Hepatocyte (in vitro differentiated cells): ENCODE results near the gene PPM1B. TPM values are rescaled to one million over a fixed set of nuclear protein-coding genes. Genes with fewer than 3 reads are reported as not detected.
A peak's percentile ranks its signal among the peaks of the same experiment; 100 is the strongest.
"Not testable (repeated sequence)": the region's sequence is repeated elsewhere in the genome, so short reads cannot be mapped to it uniquely, and the experiment has no call there.

ENCODE experiments used
- DNase-seq: peaks from one replicate; pipeline ENCODE4 v3.0.0-alpha.2; 2016; ENCODE audit warnings: low spot score
- H2AFZ ChIP-seq: fragments of 200-600 bp; sonication (generic); 2 replicates; pipeline ENCODE4 v1.6.0; 2016; ENCODE audit warnings: antibody characterized with exemption, mild to moderate bottlenecking
- H3K27ac ChIP-seq: fragments of 200-600 bp; sonication (generic); 2 replicates; pipeline ENCODE4 v1.5.1; 2016; ENCODE audit warnings: mild to moderate bottlenecking
- H3K27me3 ChIP-seq: fragments of 200-600 bp; sonication (generic); 2 replicates; pipeline ENCODE4 v1.6.1; 2016
- H3K36me3 ChIP-seq: fragments of 200-600 bp; sonication (generic); replicated peaks from 2 replicates; pipeline ENCODE4 v1.5.1; 2016; ENCODE audit warnings: low read depth; ENCODE audit not compliant: insufficient read depth
- H3K4me1 ChIP-seq: fragments of 200-600 bp; sonication (generic); 2 replicates; pipeline ENCODE4 v1.5.1; 2016; ENCODE audit warnings: mild to moderate bottlenecking, moderate library complexity; ENCODE audit not compliant: insufficient read depth
- H3K4me2 ChIP-seq: fragments of 200-600 bp; sonication (generic); 2 replicates; pipeline ENCODE4 v1.6.0; 2016
- H3K4me3 ChIP-seq: fragments of 200-600 bp; sonication (generic); 2 replicates; pipeline ENCODE4 v1.5.1; 2016; ENCODE audit warnings: mild to moderate bottlenecking
- H3K79me2 ChIP-seq: fragments of 200-600 bp; sonication (generic); 2 replicates; pipeline ENCODE4 v1.6.0; 2017; ENCODE audit warnings: mild to moderate bottlenecking
- H3K9me2 ChIP-seq: fragments of 200-600 bp; sonication (generic); replicated peaks from 2 replicates; pipeline ENCODE4 v1.6.0; 2017; ENCODE audit warnings: mild to moderate bottlenecking; ENCODE audit not compliant: insufficient read depth
- H3K9me3 ChIP-seq: fragments of 200-600 bp; sonication (generic); 2 replicates; pipeline ENCODE4 v1.5.1; 2016; ENCODE audit warnings: low read depth, mild to moderate bottlenecking
- H4K20me1 ChIP-seq: fragments of 200-600 bp; sonication (generic); 2 replicates; pipeline ENCODE4 v1.6.0; 2016; ENCODE audit warnings: mild to moderate bottlenecking; ENCODE audit not compliant: insufficient read depth, poor library complexity, severe bottlenecking
- EZH2 ChIP-seq: fragments of 200-600 bp; sonication (generic); IDR thresholded peaks from 2 replicates; pipeline ENCODE4 v1.6.1; 2016; ENCODE audit warnings: antibody characterized with exemption, mild to moderate bottlenecking, borderline replicate concordance
- EZH2phosphoT487 ChIP-seq: fragments of 200-600 bp; sonication (generic); IDR thresholded peaks from one replicate; pipeline ENCODE4 v1.6.1; 2018; ENCODE audit warnings: antibody characterized with exemption, mild to moderate bottlenecking, low read depth, moderate library complexity; ENCODE audit not compliant: unreplicated experiment, severe bottlenecking
- WGBS: methylation state at CpG from one replicate; pipeline ENCODE4 v1.1.6; 2016; ENCODE audit warnings: low lambda C conversion rate; ENCODE audit errors: missing lambda C conversion rate; 5-methylcytosine and 5-hydroxymethylcytosine counted together
- polyA plus RNA-seq: library from polyadenylated mRNA; unstranded; fragments of >200 nt; fragmentation: Nextera tagmentation; extraction: Ambion mirVana; gene quantifications from 2 replicates; pipeline ENCODE4 v1.2.1, GENCODE V29; 2016
- total RNA-seq: library from RNA; depleted of rRNA; stranded (reverse); fragments of >200 nt; gene quantifications from 2 replicates; pipeline ENCODE4 v1.2.3, GENCODE V29; 2014
- TF ChIP-seq, protein P1 (sequence below): fragments of 200-600 bp; sonication (generic); IDR thresholded peaks from 2 replicates; pipeline ENCODE4 v1.5.1; 2016; ENCODE audit warnings: antibody characterized with exemption, mild to moderate bottlenecking; ENCODE audit not compliant: poor library complexity

The PPM1B gene
- total and polyA plus RNA-seq, 2 experiments from 2014 or later: 39.1 to 49.1 TPM

GRCh38 chr2:44247924-44248323 is 79.2 kb downstream of the PPM1B start:
- no peaks in the 10 kb centered on the region for H3K79me2 ChIP-seq
- no peak overlapping the region for H3K4me3 ChIP-seq
- no peaks in the 10 kb centered on the region for H3K9me2 ChIP-seq
- TF ChIP-seq, protein P1, sequence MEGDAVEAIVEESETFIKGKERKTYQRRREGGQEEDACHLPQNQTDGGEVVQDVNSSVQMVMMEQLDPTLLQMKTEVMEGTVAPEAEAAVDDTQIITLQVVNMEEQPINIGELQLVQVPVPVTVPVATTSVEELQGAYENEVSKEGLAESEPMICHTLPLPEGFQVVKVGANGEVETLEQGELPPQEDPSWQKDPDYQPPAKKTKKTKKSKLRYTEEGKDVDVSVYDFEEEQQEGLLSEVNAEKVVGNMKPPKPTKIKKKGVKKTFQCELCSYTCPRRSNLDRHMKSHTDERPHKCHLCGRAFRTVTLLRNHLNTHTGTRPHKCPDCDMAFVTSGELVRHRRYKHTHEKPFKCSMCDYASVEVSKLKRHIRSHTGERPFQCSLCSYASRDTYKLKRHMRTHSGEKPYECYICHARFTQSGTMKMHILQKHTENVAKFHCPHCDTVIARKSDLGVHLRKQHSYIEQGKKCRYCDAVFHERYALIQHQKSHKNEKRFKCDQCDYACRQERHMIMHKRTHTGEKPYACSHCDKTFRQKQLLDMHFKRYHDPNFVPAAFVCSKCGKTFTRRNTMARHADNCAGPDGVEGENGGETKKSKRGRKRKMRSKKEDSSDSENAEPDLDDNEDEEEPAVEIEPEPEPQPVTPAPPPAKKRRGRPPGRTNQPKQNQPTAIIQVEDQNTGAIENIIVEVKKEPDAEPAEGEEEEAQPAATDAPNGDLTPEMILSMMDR: peak; percentile 4
- TF ChIP-seq EZH2: no peak
- peaks cover 23% of the 10 kb centered on the region for H3K4me1 ChIP-seq
- no peak for DNase-seq
- no peaks in the 10 kb centered on the region for H3K27me3 ChIP-seq
- no peak overlapping the region for H3K27ac ChIP-seq
- WGBS: 75% methylated on average over 3 of the region's 3 CpGs
- H2AFZ ChIP-seq: no peak overlapping the region
- H3K9me3 ChIP-seq: no peaks in the 10 kb centered on the region
- no peaks in the 10 kb centered on the region for H4K20me1 ChIP-seq
- H3K4me2 ChIP-seq: no peak overlapping the region
- no peaks in the 10 kb centered on the region for H3K36me3 ChIP-seq

DNA sequence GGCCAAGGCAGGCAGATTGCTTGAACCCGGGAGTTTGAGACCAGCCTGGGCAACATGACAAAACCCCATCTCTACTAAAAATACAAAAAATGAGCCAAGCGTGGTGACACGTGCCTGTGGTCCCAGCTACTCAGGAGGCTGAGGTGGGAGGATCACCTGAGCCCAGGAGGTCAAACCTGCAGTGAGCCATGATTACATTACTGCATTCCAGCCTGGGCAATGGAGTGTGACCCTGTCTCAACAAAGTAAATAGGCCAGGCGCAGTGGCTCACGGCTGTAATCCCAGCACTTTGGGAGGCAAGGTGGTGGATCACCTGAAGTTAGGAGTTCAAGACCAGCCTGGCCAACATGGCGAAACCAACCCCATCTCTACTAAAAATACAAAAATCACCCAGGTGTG is 80.6 kb downstream of the PPM1B start:
- H2AFZ ChIP-seq, H3K27me3 ChIP-seq, H3K9me2 ChIP-seq, H3K4me3 ChIP-seq, H3K27ac ChIP-seq, H3K79me2 ChIP-seq, DNase-seq, H3K36me3 ChIP-seq, H4K20me1 ChIP-seq, H3K9me3 ChIP-seq, H3K4me2 ChIP-seq: not testable (repeated sequence)
- peaks cover 22% of the 10 kb centered on the region for H3K4me1 ChIP-seq
- WGBS: 94% methylated on average over 6 of the region's 6 CpGs

DNA sequence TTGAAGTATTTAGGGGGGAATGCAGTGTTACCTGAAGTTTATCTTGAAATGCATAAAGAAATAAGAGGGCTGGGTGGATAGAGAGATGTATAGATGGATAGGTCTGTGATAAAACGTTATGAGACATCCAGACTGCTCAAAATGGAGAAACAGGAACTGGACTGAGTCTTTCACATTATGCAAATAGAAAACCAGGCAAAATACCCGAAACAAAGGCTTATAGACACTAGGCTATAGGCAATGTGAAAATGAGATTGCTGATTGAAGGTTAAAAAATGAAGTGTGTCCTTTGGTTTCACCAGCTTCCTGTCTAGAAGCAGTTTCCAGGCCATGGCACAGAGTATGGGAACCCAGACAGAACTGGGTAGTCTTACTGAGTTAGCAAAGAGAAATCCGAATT is 81.7 kb downstream of the PPM1B start:
- Histone ChIP-seq H3K9me2 (no peaks in the 10 kb centered on the region), H3K27ac (no peak overlapping the region), H3K4me3 (no peak overlapping the region), H3K4me1 (peaks cover 11% of the 10 kb centered on the region), H3K4me2 (no peak overlapping the region), H3K79me2 (no peaks in the 10 kb centered on the region), H2AFZ (no peak overlapping the region), H3K9me3 (no peaks in the 10 kb centered on the region), H3K27me3 (no peaks in the 10 kb centered on the region), H3K36me3 (no peaks in the 10 kb centered on the region), H4K20me1 (no peaks in the 10 kb centered on the region)
- TF ChIP-seq, protein P1: no peak
- no peak for TF ChIP-seq EZH2
- no peak for TF ChIP-seq EZH2phosphoT487
- 81% methylated on average over 3 of the region's 3 CpGs for WGBS
- no peak for DNase-seq

GRCh38 chr2:44254023-44254422 is 85.3 kb downstream of the PPM1B start:
- Histone ChIP-seq H3K79me2 (no peaks in the 10 kb centered on the region), H3K9me2 (no peaks in the 10 kb centered on the region), H3K4me3 (no peak overlapping the region), H2AFZ (no peak overlapping the region), H3K4me2 (no peak overlapping the region), H3K36me3 (no peaks in the 10 kb centered on the region), H4K20me1 (no peaks in the 10 kb centered on the region), H3K9me3 (no peaks in the 10 kb centered on the region), H3K27ac (no peak overlapping the region), H3K27me3 (no peaks in the 10 kb centered on the region), H3K4me1 (no peaks in the 10 kb centered on the region)
- no peak for TF ChIP-seq EZH2
- no peak for TF ChIP-seq EZH2phosphoT487
- TF ChIP-seq, protein P1: no peak
- DNase-seq: no peak
- WGBS: 87% methylated on average over 2 of the region's 2 CpGs

GRCh38 chr2:44255704-44256103 is 87.0 kb downstream of the PPM1B start:
- H3K4me1 ChIP-seq, H3K9me2 ChIP-seq, H3K27me3 ChIP-seq, H3K27ac ChIP-seq, H2AFZ ChIP-seq, H3K79me2 ChIP-seq, H3K4me2 ChIP-seq, DNase-seq, H3K4me3 ChIP-seq, H4K20me1 ChIP-seq, H3K9me3 ChIP-seq, H3K36me3 ChIP-seq: not testable (repeated sequence)
- 89% methylated on average over 3 of the region's 3 CpGs for WGBS

DNA sequence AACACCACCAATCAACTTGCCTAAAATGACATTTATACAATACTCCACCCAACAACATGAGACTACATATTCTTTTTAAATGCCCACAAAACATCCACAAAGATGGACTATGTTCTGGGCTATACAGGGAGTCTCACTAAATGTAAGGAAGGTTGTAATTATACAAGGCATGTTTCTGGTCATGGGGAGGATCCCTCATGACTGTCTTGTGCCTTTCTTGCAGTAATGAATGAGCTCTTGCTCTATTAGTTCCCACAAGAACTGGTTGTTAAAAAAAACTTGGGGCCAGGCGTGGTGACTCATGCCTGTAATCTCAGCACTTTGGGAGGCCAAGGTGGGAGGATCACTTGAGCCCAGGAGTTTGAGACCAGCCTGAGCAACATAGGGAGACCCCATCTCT is 89.1 kb downstream of the PPM1B start:
- not testable (repeated sequence) for DNase-seq, H3K4me2 ChIP-seq, H3K4me1 ChIP-seq, H3K27me3 ChIP-seq, H4K20me1 ChIP-seq, H3K36me3 ChIP-seq, H2AFZ ChIP-seq, H3K9me3 ChIP-seq, H3K27ac ChIP-seq, H3K9me2 ChIP-seq, H3K4me3 ChIP-seq, H3K79me2 ChIP-seq
- WGBS: 94% methylated on average over 1 of the region's 1 CpG
